Astrocyte (in vitro differentiated cells and primary cell): ENCODE data around the gene PDSS2.

Source experiments
- EZH2 ChIP-seq: IDR thresholded peaks from 2 replicates; pipeline ENCODE4 v1.6.1; 2012; ENCODE audit warnings: mild to moderate bottlenecking, low read length, inconsistent platforms; ENCODE audit not compliant: insufficient read depth
- TF ChIP-seq, protein P1 (sequence below): IDR thresholded peaks from 2 replicates; pipeline ENCODE4 v1.5.1; 2011; ENCODE audit warnings: low read depth, mild to moderate bottlenecking, inconsistent platforms, low read length, moderate library complexity; ENCODE audit not compliant: insufficient read depth

DNA sequence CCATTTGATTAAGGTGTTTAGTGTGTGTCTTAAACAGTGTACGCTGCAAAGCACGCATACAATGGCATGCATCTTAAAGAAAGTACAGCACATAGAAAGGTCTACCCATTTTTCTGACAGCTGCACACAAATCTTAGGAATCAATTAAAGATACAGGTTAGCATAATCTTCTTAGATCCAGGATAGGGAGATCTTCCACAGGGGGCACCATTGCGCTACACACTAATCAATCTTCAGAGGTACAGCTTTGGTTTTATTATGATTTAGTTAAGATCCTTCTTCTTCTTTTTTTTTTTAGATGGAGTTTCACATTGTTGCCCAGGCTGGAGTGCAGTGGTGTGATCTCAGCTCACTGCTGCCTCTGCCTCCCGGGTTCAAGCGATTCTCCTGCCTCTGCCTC lies 280.4 kb downstream of the PDSS2 start:
- TF ChIP-seq, protein P1, sequence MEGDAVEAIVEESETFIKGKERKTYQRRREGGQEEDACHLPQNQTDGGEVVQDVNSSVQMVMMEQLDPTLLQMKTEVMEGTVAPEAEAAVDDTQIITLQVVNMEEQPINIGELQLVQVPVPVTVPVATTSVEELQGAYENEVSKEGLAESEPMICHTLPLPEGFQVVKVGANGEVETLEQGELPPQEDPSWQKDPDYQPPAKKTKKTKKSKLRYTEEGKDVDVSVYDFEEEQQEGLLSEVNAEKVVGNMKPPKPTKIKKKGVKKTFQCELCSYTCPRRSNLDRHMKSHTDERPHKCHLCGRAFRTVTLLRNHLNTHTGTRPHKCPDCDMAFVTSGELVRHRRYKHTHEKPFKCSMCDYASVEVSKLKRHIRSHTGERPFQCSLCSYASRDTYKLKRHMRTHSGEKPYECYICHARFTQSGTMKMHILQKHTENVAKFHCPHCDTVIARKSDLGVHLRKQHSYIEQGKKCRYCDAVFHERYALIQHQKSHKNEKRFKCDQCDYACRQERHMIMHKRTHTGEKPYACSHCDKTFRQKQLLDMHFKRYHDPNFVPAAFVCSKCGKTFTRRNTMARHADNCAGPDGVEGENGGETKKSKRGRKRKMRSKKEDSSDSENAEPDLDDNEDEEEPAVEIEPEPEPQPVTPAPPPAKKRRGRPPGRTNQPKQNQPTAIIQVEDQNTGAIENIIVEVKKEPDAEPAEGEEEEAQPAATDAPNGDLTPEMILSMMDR, result peak; percentile 20
- no peak for TF ChIP-seq EZH2
